ENCODE data around the gene NRN1L.

GRCh38 chr16:67883146-67883871, 1.4 kb upstream of the NRN1L start:
- TF ChIP-seq CTCF (IDR thresholded peaks at IDR 0.05; ENCODE audit: extremely low read depth in 1 of 2, insufficient read depth in 1 of 2, low read depth in 1 of 2, low read length in 2 of 2) (no peak), EZH2 (IDR thresholded peaks at IDR 0.05; ENCODE audit: borderline replicate concordance, low read depth, low read length, severe bottlenecking) (no peak), POLR2AphosphoS5 (IDR thresholded peaks at IDR 0.05; ENCODE audit: insufficient read depth, low read depth, low read length) (no peak), MAX (IDR thresholded peaks at IDR 0.05; ENCODE audit: insufficient read depth, insufficient read length) (no peak)
